Breast epithelium (tissue), 4 donors: Measurements from ENCODE around the gene TMEM150C. TPM values are rescaled to one million over a fixed set of nuclear protein-coding genes. Genes with fewer than 3 reads are reported as not detected.
"Not testable (repeated sequence)": the region's sequence is repeated elsewhere in the genome, so short reads cannot be mapped to it uniquely, and the experiment has no call there.

ENCODE experiments used
- DNase-seq, 2 donors: peaks; one replicate each; pipeline ENCODE4 v3.0.0-alpha.2; 2019; ENCODE audit warnings: low spot score in 2 of 2
- H3K27ac ChIP-seq, 2 donors: fragments of 200-600 bp; sonication (generic) in 1 of 2; one replicate each; pipeline ENCODE4 v1.5.1; 2016 to 2019; ENCODE audit warnings: mild to moderate bottlenecking in 1 of 2
- H3K27me3 ChIP-seq, 2 donors: fragments of 200-600 bp; sonication (generic) in 1 of 2; one replicate each; pipeline versions ENCODE4 v1.5.1 to v1.6.0; 2017 to 2019; ENCODE audit warnings: control low read depth in 1 of 2, mild to moderate bottlenecking in 1 of 2
- H3K36me3 ChIP-seq: fragments of 200-600 bp; one replicate; pipeline ENCODE4 v1.5.1; 2019
- H3K4me1 ChIP-seq, 2 donors: fragments of 200-600 bp; sonication (generic); one replicate each; pipeline ENCODE4 v1.5.1; 2016 to 2019; ENCODE audit warnings: control low read depth in 1 of 2
- H3K4me3 ChIP-seq, 3 donors: fragments of 200-600 bp; sonication (generic); 1 replicate in 2 of 3; 2 replicates in 1 of 3; pipeline ENCODE4 v1.5.1; 2016 to 2019; ENCODE audit warnings: mild to moderate bottlenecking in 3 of 3, moderate library complexity in 2 of 3
- H3K9me3 ChIP-seq, 2 donors: fragments of 200-600 bp; sonication (generic) in 1 of 2; one replicate each; pipeline ENCODE4 v1.5.1; 2016 to 2019; ENCODE audit warnings: control low read depth in 1 of 2
- POLR2A ChIP-seq: fragments of 450-650 bp; IDR thresholded peaks from one replicate; pipeline ENCODE4 v1.6.1; 2016; ENCODE audit warnings: antibody characterized with exemption, mild to moderate bottlenecking, moderate library complexity
- POLR2AphosphoS5 ChIP-seq, 3 donors: sonication (generic); formaldehyde crosslinking; IDR thresholded peaks; one replicate each; pipeline ENCODE4 v1.6.1; 2017; ENCODE audit warnings: antibody characterized with exemption in 3 of 3
- intact Hi-C: fragments of 100-400 bp; cut with DNase I; formaldehyde crosslinking; loops from one replicate; pipeline ENCODE4 v1.15.1; 2023; ENCODE audit warnings: low total_unique reads
- total RNA-seq, 3 donors: library from RNA; depleted of rRNA; stranded (reverse); fragments of >200 nt; gene quantifications; one replicate each; pipeline ENCODE4 v1.1.0, GENCODE V29; 2016
- TF ChIP-seq, protein P1 (sequence below), 3 donors: fragments of 450-650 bp; IDR thresholded peaks; one replicate each; pipeline ENCODE4 v1.5.1; 2016 to 2017; ENCODE audit warnings: antibody characterized with exemption in 3 of 3, mild to moderate bottlenecking in 3 of 3, moderate library complexity in 3 of 3

Gene TMEM150C
- total RNA-seq, 3 donors from 2014 or later: 38.3 to 52.1 (median 46.7) TPM

DNA sequence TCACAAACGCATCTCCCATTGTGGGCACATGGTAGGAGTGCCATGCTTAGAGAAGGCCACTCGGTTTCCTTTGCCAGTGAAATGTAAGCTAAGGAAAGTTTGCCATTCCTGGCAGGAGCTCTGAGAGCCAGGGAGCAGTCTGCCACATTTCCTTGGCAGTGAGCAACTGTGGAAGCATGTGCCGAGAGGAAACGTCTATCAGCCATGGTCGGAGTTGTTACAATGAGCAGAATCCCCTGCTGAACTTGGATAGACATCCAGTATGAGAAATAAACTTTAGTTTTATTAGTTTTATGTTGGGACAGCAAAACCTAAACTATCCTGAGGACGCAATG, 80.3 kb downstream of the TMEM150C start:
- no peak overlapping the region for H3K4me3 ChIP-seq
- no peaks in the 10 kb centered on the region for H3K36me3 ChIP-seq
- no peak for TF ChIP-seq POLR2AphosphoS5 (IDR thresholded peaks at IDR 0.05)
- no peak for TF ChIP-seq POLR2A
- TF ChIP-seq, protein P1, sequence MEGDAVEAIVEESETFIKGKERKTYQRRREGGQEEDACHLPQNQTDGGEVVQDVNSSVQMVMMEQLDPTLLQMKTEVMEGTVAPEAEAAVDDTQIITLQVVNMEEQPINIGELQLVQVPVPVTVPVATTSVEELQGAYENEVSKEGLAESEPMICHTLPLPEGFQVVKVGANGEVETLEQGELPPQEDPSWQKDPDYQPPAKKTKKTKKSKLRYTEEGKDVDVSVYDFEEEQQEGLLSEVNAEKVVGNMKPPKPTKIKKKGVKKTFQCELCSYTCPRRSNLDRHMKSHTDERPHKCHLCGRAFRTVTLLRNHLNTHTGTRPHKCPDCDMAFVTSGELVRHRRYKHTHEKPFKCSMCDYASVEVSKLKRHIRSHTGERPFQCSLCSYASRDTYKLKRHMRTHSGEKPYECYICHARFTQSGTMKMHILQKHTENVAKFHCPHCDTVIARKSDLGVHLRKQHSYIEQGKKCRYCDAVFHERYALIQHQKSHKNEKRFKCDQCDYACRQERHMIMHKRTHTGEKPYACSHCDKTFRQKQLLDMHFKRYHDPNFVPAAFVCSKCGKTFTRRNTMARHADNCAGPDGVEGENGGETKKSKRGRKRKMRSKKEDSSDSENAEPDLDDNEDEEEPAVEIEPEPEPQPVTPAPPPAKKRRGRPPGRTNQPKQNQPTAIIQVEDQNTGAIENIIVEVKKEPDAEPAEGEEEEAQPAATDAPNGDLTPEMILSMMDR (IDR thresholded peaks at IDR 0.05): no peak
- H3K27me3 ChIP-seq: no peaks in the 10 kb centered on the region
- intact Hi-C loops: no loop called here
- H3K9me3 ChIP-seq: no peaks in the 10 kb centered on the region
- no peaks in the 10 kb centered on the region for H3K4me1 ChIP-seq
- no peak for DNase-seq
- no peak overlapping the region for H3K27ac ChIP-seq

DNA sequence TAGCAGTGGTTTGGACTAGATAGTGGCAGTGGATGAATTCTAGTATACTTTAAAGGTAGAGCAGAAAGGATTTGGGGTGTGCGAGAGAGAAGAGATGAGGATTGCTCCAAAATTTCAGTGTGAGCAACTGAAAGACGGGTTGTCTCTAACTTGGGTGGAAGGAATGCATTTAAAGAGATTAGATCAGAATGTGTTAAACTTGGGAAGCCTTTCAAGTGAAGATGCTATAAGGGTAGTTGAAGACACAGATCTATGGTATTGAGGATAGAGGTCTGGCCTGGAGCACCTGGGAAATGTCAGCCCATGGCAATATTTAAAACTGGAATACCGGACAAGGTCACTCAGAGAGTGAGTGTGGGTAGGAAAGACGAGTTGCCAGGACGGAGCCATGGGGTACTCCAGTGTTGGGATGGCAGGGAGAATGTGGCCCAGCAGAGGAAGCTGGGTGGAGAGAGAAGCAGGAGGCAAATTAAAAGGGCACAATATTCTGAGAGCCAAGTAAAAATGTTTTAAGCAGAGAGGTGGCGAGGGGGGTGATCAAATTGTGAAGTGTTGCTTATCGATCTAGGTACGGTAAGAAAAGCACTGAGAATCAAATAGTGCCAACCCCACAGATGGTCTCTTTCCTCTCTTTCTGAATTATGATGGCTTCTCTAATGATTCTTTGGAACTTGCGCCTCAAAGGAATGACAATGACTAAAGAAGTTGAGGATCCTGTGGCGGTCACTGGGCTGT, 80.8 kb downstream of the TMEM150C start:
- Histone ChIP-seq H3K27me3 (no peaks in the 10 kb centered on the region), H3K4me1 (no peaks in the 10 kb centered on the region), H3K36me3 (no peaks in the 10 kb centered on the region), H3K27ac (no peak overlapping the region), H3K4me3 (no peak overlapping the region), H3K9me3 (no peaks in the 10 kb centered on the region)
- no peak for TF ChIP-seq POLR2AphosphoS5 (IDR thresholded peaks at IDR 0.05)
- intact Hi-C loops: no loop called here
- DNase-seq: no peak

DNA sequence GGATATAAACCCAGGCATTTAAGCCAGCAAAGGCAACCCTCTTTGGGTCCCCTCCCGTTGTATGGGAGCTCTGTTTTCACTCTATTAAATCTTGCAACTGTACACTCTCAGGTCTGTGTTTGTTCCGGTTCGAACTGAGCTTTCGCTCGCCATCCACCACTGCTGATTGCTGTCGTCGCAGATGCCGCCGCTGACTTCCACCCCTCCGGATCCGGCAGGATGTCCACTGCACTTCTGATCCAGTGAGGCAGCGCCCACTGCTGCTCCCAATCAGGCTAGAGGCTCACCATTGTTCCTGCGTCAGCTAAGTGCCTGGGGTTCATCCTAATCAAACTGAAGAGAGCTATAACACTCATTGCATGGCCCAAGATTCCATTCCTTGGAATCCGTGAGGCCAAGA, 82.2 kb downstream of the TMEM150C start:
- TF ChIP-seq POLR2AphosphoS5 (IDR thresholded peaks at IDR 0.05) (no peak), POLR2A (no peak)
- TF ChIP-seq, protein P1 (IDR thresholded peaks at IDR 0.05): no peak
- H3K27ac ChIP-seq: no peak overlapping the region
- DNase-seq: no peak
- H3K9me3 ChIP-seq: no peaks in the 10 kb centered on the region
- H3K27me3 ChIP-seq: no peaks in the 10 kb centered on the region
- no peaks in the 10 kb centered on the region for H3K36me3 ChIP-seq
- H3K4me1 ChIP-seq: no peaks in the 10 kb centered on the region
- no peak overlapping the region for H3K4me3 ChIP-seq
- intact Hi-C loops: no loop called here

DNA sequence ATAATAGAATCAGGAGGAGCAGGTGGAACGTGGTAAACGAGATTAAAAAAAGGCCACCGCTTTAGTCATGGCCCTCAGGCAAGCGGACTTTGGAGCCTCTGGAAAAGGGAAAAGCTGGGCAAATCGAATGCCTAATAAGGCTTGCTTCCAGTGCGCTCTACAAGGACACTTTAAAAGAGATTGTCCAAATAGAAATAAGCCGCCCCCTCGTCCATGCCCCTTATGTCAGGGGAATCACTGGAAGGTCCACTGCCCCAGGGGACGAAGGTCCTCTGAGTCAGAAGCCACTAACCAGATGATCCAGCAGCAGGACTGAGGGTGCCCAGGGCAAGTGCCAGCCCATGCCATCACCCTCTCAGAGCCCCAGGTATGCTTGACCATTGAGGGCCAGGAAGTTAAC, 84.3 kb downstream of the TMEM150C start:
- H3K4me3 ChIP-seq, intact Hi-C loops, H3K27me3 ChIP-seq, H3K9me3 ChIP-seq, H3K36me3 ChIP-seq, H3K4me1 ChIP-seq, H3K27ac ChIP-seq, DNase-seq: not testable (repeated sequence)

DNA sequence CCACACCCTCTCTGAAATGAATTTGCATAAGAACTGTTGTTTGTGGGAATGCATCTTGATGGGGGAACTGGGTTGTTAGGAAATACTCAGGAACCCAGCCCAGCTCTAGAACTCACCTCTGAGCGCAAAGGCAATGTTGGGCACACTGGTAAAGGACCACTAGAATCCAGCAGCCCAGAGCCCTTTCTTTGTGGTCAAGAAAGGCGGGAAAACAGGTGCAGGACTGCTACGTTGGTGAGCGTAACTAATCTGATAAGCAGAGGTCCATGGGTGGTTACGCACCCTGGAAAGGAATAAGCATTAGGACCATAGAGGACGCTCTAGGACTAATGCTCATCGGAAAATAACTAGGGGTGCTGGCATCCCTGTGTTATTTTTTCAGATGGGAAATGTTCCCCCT, 85.9 kb downstream of the TMEM150C start:
- H3K27ac ChIP-seq, H3K9me3 ChIP-seq, H3K36me3 ChIP-seq, H3K4me3 ChIP-seq, H3K4me1 ChIP-seq, H3K27me3 ChIP-seq, DNase-seq, intact Hi-C loops: not testable (repeated sequence)

DNA sequence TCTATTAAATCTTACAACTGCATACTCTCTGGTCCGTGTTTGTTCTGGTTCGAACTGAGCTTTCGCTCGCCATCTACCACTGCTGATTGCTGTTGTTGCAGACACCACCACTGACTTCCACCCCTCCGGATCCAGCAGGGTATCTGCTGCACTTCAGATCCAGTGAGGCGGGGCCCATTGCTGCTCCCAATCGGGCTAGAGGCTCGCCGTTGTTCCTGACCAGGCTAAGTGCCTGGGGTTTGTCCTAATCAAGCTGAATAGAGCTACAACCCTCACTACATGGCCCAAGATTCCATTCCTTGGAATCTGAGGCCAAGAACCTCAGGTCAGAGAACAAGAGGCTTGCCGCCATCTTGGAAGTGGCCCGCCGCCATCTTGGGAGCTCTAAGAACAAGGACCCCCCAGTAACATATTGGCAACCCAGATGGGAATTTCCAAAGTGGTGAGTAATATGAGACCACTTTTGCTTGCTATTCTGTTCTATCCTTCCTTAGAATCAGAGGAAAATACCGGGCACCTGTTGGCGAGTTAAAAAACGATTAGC, 88.1 kb downstream of the TMEM150C start:
- no peak overlapping the region for H3K4me3 ChIP-seq
- no peaks in the 10 kb centered on the region for H3K9me3 ChIP-seq
- no peak for DNase-seq
- no peak overlapping the region for H3K27ac ChIP-seq
- H3K27me3 ChIP-seq: no peaks in the 10 kb centered on the region
- no peaks in the 10 kb centered on the region for H3K36me3 ChIP-seq
- H3K4me1 ChIP-seq: no peaks in the 10 kb centered on the region
- intact Hi-C loops: no loop called here
- TF ChIP-seq POLR2AphosphoS5 (IDR thresholded peaks at IDR 0.05) (no peak), POLR2A (no peak)
- TF ChIP-seq, protein P1 (IDR thresholded peaks at IDR 0.05): no peak

DNA sequence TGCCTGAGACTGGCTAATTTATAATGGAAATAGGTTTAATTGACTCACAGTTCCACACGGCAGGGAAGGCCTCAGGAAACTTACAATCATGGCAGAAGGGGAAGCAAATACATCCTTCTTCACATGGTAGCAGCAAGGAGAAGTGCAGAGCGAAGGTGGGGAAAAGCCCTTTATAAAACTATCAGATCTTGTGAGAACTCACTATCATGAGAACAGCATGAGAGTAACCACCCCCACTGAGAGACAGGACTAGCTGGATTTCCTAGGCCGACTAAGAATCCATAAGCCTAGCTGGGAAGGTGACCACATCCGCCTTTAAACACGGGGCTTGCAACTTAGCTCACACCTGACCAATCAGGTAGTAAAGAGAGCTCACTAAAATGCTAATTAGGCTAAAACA, 88.7 kb downstream of the TMEM150C start:
- H3K27ac ChIP-seq, H3K4me3 ChIP-seq, DNase-seq, H3K9me3 ChIP-seq, H3K36me3 ChIP-seq, H3K4me1 ChIP-seq, H3K27me3 ChIP-seq, intact Hi-C loops: not testable (repeated sequence)
